WTC11 (cell line): ENCODE data around the gene ISM1. TPM values are rescaled to one million over a fixed set of nuclear protein-coding genes. Genes with fewer than 3 reads are reported as not detected.

ENCODE experiments used
- ATAC-seq: fragments of 200-7000 bp; cut with Tn5 transposase; 2 replicates; pipeline ENCODE4 v1.10.0; 2021; ENCODE audit warnings: mild to moderate bottlenecking, moderate library complexity
- CTCF ChIA-PET: fragments of 300-600 bp; sonication (Branson Sonifier 250); formaldehyde crosslinking; loops from one replicate; lab custom pipeline; 2021; ENCODE audit warnings: antibody characterized with exemption; lab: Charles Lee
- POLR2A ChIA-PET: fragments of 350-600 bp; sonication (Branson Sonifier 250); formaldehyde crosslinking; loops from one replicate; lab custom pipeline; 2021; ENCODE audit warnings: antibody characterized with exemption; lab: Charles Lee
- DNase-seq: peaks from one replicate; pipeline ENCODE4 v3.0.0; 2021; ENCODE audit warnings: low spot score
- H3K27ac Mint-ChIP-seq: 2 replicates; pipeline ENCODE4 v1.8.0; 2021; ENCODE audit warnings: mixed read lengths
- H3K27me3 Mint-ChIP-seq: 2 replicates; pipeline ENCODE4 v1.8.0; 2021; ENCODE audit warnings: low read depth, mild to moderate bottlenecking, moderate library complexity, mixed read lengths
- H3K36me3 Mint-ChIP-seq: 2 replicates; pipeline ENCODE4 v1.8.0; 2021; ENCODE audit warnings: mixed read lengths
- H3K4me1 Mint-ChIP-seq: 2 replicates; pipeline ENCODE4 v1.8.0; 2022; ENCODE audit warnings: mixed read lengths
- H3K4me3 Mint-ChIP-seq: 2 replicates; pipeline ENCODE4 v1.8.0; 2021; ENCODE audit warnings: mild to moderate bottlenecking, moderate library complexity, mixed read lengths
- H3K9me3 Mint-ChIP-seq: 2 replicates; pipeline ENCODE4 v1.8.0; 2021; ENCODE audit warnings: mixed read lengths
- CREB1 ChIP-seq: sonication (generic); formaldehyde crosslinking; IDR thresholded peaks from 2 replicates; pipeline ENCODE4 v1.8.0; 2023; ENCODE audit warnings: mild to moderate bottlenecking, missing genetic modification reagents
- CTCF ChIP-seq: fragments of 200-600 bp; IDR thresholded peaks from 2 replicates; pipeline ENCODE4 v1.8.0; 2022; ENCODE audit warnings: antibody characterized with exemption
- ELF4 ChIP-seq: sonication (generic); formaldehyde crosslinking; IDR thresholded peaks from 2 replicates; pipeline ENCODE4 v1.8.1; 2022; ENCODE audit warnings: low read depth, mild to moderate bottlenecking, moderate library complexity, missing genetic modification reagents
- ESRRA ChIP-seq: sonication (generic); formaldehyde crosslinking; IDR thresholded peaks from 2 replicates; pipeline ENCODE4 v1.8.1; 2022; ENCODE audit warnings: mild to moderate bottlenecking, missing genetic modification reagents, borderline replicate concordance
- FOXK1 ChIP-seq: sonication (generic); formaldehyde crosslinking; IDR thresholded peaks from 2 replicates; pipeline ENCODE4 v1.8.0; 2022; ENCODE audit warnings: mild to moderate bottlenecking, moderate library complexity, missing genetic modification reagents
- FOXP1 ChIP-seq: sonication (generic); formaldehyde crosslinking; IDR thresholded peaks from 2 replicates; pipeline ENCODE4 v1.8.0; 2022; ENCODE audit warnings: missing genetic modification reagents, mild to moderate bottlenecking, moderate library complexity, borderline replicate concordance
- GABPB1 ChIP-seq: sonication (generic); formaldehyde crosslinking; IDR thresholded peaks from 2 replicates; pipeline ENCODE4 v1.8.1; 2023; ENCODE audit warnings: mild to moderate bottlenecking, missing genetic modification reagents
- GRHL2 ChIP-seq: fragments of 250-450 bp; sonication (Bioruptor Pico); IDR thresholded peaks from 2 replicates; pipeline ENCODE4 v1.8.0; 2022; ENCODE audit warnings: mild to moderate bottlenecking, moderate library complexity; ENCODE audit not compliant: insufficient replicate concordance, severe bottlenecking
- GTF2I ChIP-seq: fragments of 250-450 bp; sonication (Bioruptor Pico); conservative IDR thresholded peaks from 2 replicates; pipeline ENCODE4 v1.4.0; 2021; ENCODE audit warnings: mild to moderate bottlenecking
- IRF1 ChIP-seq: sonication (generic); formaldehyde crosslinking; IDR thresholded peaks from 2 replicates; pipeline ENCODE4 v1.8.0; 2023; ENCODE audit warnings: missing genetic modification reagents
- MXD4 ChIP-seq: fragments of 250-450 bp; sonication (Bioruptor Pico); IDR thresholded peaks from 2 replicates; pipeline ENCODE4 v1.8.0; 2021; ENCODE audit warnings: mild to moderate bottlenecking, moderate library complexity, borderline replicate concordance
- NR2C2 ChIP-seq: sonication (generic); formaldehyde crosslinking; IDR thresholded peaks from 2 replicates; pipeline ENCODE4 v1.8.0; 2022; ENCODE audit warnings: mild to moderate bottlenecking, missing genetic modification reagents
- NR3C1 ChIP-seq: sonication (generic); formaldehyde crosslinking; conservative IDR thresholded peaks from 2 replicates; pipeline ENCODE4 v1.8.1; 2023; ENCODE audit warnings: low read depth, mild to moderate bottlenecking, missing genetic modification reagents
- SOX15 ChIP-seq: fragments of 250-450 bp; sonication (Bioruptor Pico); IDR thresholded peaks from 2 replicates; pipeline ENCODE4 v1.9.0; 2021; ENCODE audit warnings: mild to moderate bottlenecking
- TP53 ChIP-seq: sonication (generic); formaldehyde crosslinking; IDR thresholded peaks from 2 replicates; pipeline ENCODE4 v1.8.1; 2023; ENCODE audit warnings: mild to moderate bottlenecking, missing genetic modification reagents
- ZNF219 ChIP-seq: sonication (generic); formaldehyde crosslinking; IDR thresholded peaks from 2 replicates; pipeline ENCODE4 v1.8.0; 2023; ENCODE audit warnings: missing genetic modification reagents, mild to moderate bottlenecking, borderline replicate concordance
- ZNF396 ChIP-seq: fragments of 250-450 bp; sonication (Bioruptor Pico); IDR thresholded peaks from 2 replicates; pipeline ENCODE4 v1.8.0; 2021; ENCODE audit warnings: mild to moderate bottlenecking, moderate library complexity, borderline replicate concordance
- ZNF423 ChIP-seq: fragments of 250-450 bp; sonication (Bioruptor Pico); IDR thresholded peaks from 2 replicates; pipeline ENCODE4 v2.1.2; 2022; ENCODE audit warnings: mild to moderate bottlenecking, moderate library complexity
- ZNF532 ChIP-seq: fragments of 250-450 bp; sonication (Bioruptor Pico); IDR thresholded peaks from 2 replicates; pipeline ENCODE4 v1.9.0; 2021; ENCODE audit warnings: mild to moderate bottlenecking, borderline replicate concordance
- total RNA-seq: library from RNA; stranded (reverse); gene quantifications from 3 replicates; pipeline ENCODE4 v1.2.3, GENCODE V29; 2021
- TF ChIP-seq, protein P1 (sequence below): fragments of 250-450 bp; sonication (Bioruptor Pico); IDR thresholded peaks from 2 replicates; pipeline ENCODE4 v1.9.0; 2021; ENCODE audit warnings: moderate library complexity, mild to moderate bottlenecking, inconsistent platforms, borderline replicate concordance
- TF ChIP-seq, protein P2 (sequence below): sonication (generic); formaldehyde crosslinking; IDR thresholded peaks from 2 replicates; pipeline ENCODE4 v1.8.0; 2022; ENCODE audit warnings: mild to moderate bottlenecking, missing genetic modification reagents
- TF ChIP-seq, protein P3 (sequence below): fragments of 250-450 bp; sonication (Bioruptor Pico); IDR thresholded peaks from 2 replicates; pipeline ENCODE4 v1.9.0; 2021; ENCODE audit warnings: mild to moderate bottlenecking

The ISM1 gene
- total RNA-seq, 1 experiment from 2014 or later = 0.52 TPM

DNA sequence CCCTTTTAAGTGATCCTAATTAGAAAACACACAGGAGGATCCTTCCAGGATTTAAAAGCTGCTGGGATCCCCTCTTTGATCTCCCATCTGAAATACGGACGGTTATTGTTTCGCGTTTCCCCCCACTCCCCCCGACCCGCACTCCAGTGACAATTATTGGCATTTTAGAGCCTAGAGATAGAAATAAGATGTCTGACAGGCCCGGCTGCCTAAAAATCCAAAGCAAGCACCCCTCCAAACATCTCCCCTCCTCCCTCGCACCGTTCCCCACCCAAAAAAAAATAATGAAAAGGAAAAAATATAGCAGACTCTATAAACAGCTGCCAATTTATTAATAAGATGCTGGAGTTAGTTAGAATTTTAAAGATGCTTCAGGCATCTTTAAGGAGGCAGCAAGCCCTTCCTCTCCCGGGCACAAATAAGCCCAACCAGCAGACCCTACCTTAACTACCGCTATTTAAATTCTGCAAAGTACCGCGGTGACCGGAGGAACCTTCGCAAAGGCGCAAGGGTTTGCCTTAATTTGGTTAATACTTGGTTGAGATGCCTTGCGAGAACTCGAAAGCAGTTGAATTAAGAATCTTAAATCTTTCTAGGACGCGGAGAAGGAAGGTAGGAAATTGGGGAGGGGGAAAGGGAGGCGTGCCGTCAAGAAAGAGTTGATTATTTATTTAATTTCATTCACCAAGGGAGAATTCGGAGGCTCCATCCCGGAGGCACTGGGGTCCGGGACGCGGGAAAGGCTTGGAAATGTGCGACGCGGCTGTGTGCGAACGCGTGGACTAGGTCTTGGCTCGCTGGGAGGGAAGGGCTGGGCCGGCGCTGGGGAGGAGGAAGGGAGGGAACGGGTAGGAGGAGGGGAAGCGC is 1.5 kb upstream of the ISM1 start:
- Mint-ChIP-seq H3K4me3 (peak overlapping the region; percentile 77), H3K27me3 (peaks cover 82% of the 10 kb centered on the region), H3K9me3 (no peaks in the 10 kb centered on the region), H3K4me1 (peaks cover 14% of the 10 kb centered on the region), H3K27ac (no peak overlapping the region), H3K36me3 (no peaks in the 10 kb centered on the region)
- ChIA-PET CTCF (no interaction called here), POLR2A (no interaction called here)
- ATAC-seq (0 out of 2 replicates have a peak, but pooled peaks have one; percentile 3), DNase-seq (peak; percentile 12)
- TF ChIP-seq NR2C2 (CRISPR knock-in tag) (no peak), GTF2I (CRISPR knock-in tag) (no peak), TP53 (CRISPR knock-in tag) (no peak), CTCF (no peak), MXD4 (CRISPR knock-in tag) (no peak), ZNF532 (CRISPR knock-in tag) (no peak), ELF4 (no peak), ZNF396 (CRISPR knock-in tag) (no peak), GRHL2 (CRISPR knock-in tag) (no peak), GABPB1 (no peak)
- TF ChIP-seq, protein P1, sequence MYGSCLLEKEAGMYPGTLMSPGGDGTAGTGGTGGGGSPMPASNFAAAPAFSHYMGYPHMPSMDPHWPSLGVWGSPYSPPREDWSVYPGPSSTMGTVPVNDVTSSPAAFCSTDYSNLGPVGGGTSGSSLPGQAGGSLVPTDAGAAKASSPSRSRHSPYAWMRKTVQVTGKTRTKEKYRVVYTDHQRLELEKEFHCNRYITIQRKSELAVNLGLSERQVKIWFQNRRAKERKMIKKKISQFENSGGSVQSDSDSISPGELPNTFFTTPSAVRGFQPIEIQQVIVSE (CRISPR knock-in tag) = no peak

DNA sequence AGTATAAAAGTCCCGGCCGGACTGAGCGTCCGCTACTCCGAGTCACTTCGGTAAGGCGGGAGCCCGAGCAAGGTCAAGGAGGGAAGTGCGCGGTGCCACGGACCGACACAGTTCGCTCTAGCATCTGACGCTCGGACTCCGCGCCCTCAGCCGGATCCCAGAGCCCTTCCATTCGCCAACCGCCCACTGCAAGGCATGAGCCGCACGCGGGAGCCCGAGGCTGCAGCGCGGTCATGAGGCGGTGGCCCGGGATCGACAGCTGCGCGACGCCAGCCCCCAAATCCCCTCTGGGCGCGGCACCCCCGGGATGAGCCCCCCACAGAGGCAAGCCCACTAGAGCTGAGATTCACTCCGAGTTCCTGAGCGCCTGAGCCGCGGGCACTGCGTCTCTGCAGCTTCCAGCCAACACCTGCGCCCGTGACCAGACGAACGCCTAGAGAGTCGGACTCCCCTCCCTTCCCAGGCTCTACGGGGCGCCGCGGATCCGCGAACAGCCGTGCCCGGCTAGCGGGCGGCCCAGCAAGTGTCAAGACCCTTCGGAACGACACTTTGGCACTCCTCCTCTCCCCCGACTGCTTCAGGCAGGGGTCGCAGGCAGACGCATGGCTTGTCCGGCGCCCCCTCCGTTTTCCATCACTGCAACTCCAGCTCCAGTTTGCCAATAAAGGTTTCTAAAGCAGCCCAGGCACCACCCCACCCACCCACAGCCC is 725 bp upstream of the ISM1 start:
- peak; percentile 63 for ATAC-seq
- ChIA-PET POLR2A (no interaction called here), CTCF (interaction anchor here (1.7 kb wide), 1 partner anchor 42 kb away, joined by 6 read pairs; no protein-coding TSS in a partner anchor)
- Mint-ChIP-seq H3K9me3 (no peaks in the 10 kb centered on the region), H3K27ac (no peak overlapping the region), H3K27me3 (peaks cover 79% of the 10 kb centered on the region), H3K4me3 (peak overlapping the region; percentile 77), H3K36me3 (no peaks in the 10 kb centered on the region), H3K4me1 (peaks cover 14% of the 10 kb centered on the region)
- peak; percentile 78 for DNase-seq
- TF ChIP-seq ZNF423 (CRISPR knock-in tag) (no peak), CTCF (no peak), ZNF219 (CRISPR knock-in tag) (no peak), ZNF396 (CRISPR knock-in tag) (no peak), FOXP1 (CRISPR knock-in tag) (peak; percentile 94; the same call in 1 of the 2 replicates), IRF1 (CRISPR knock-in tag) (peak; percentile 92; the same call in 1 of the 2 replicates), FOXK1 (CRISPR knock-in tag) (peak; percentile 86), NR3C1 (CRISPR knock-in tag) (no peak), NR2C2 (CRISPR knock-in tag) (no peak), SOX15 (CRISPR knock-in tag) (no peak), CREB1 (CRISPR knock-in tag) (no peak; the same call in 1 of the 2 replicates), ESRRA (peak; percentile 94)
- TF ChIP-seq, protein P2, sequence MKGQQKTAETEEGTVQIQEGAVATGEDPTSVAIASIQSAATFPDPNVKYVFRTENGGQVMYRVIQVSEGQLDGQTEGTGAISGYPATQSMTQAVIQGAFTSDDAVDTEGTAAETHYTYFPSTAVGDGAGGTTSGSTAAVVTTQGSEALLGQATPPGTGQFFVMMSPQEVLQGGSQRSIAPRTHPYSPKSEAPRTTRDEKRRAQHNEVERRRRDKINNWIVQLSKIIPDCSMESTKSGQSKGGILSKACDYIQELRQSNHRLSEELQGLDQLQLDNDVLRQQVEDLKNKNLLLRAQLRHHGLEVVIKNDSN (CRISPR knock-in tag) = peak; percentile 76
- TF ChIP-seq, protein P3, sequence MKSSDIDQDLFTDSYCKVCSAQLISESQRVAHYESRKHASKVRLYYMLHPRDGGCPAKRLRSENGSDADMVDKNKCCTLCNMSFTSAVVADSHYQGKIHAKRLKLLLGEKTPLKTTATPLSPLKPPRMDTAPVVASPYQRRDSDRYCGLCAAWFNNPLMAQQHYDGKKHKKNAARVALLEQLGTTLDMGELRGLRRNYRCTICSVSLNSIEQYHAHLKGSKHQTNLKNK = no peak
